Neural cell (in vitro differentiated cells): ENCODE measurements around the gene MACROH2A2. TPM values are rescaled to one million over a fixed set of nuclear protein-coding genes. Genes with fewer than 3 reads are reported as not detected.

ENCODE experiments used
- H2AFZ ChIP-seq: fragments of 200-600, 300-800 bp; sonication (generic), shearing (Covaris generic); 2 replicates; pipeline ENCODE4 v1.6.0; 2014; ENCODE audit warnings: low read depth, mild to moderate bottlenecking, antibody characterized with exemption, low read length, moderate library complexity
- H3F3A ChIP-seq: fragments of 200-600 bp; shearing (Covaris generic); 2 replicates; pipeline ENCODE4 v1.6.1; 2016; ENCODE audit warnings: mild to moderate bottlenecking, moderate library complexity, mixed read lengths, antibody characterized with exemption, low read length; ENCODE audit not compliant: insufficient read depth, poor library complexity, severe bottlenecking
- H3K27ac ChIP-seq: fragments of 200-600, 300-800 bp; sonication (generic), shearing (Covaris generic); 2 replicates; pipeline ENCODE4 v1.5.1; 2014; ENCODE audit warnings: mild to moderate bottlenecking, low read length, moderate library complexity
- H3K27me3 ChIP-seq: fragments of 300-800, 200-600 bp; sonication (generic), shearing (Covaris generic); 2 replicates; pipeline ENCODE4 v1.6.0; 2014; ENCODE audit warnings: mild to moderate bottlenecking, low read depth, low read length, moderate library complexity; ENCODE audit not compliant: insufficient read depth
- H3K36me3 ChIP-seq: fragments of 300-800, 200-600 bp; sonication (generic), shearing (Covaris generic); 2 replicates; pipeline ENCODE4 v1.5.1; 2014; ENCODE audit warnings: mild to moderate bottlenecking, antibody characterized with exemption, low read length, moderate library complexity; ENCODE audit not compliant: insufficient read depth
- H3K4me2 ChIP-seq: fragments of 300-800, 200-600 bp; sonication (generic), shearing (Covaris generic); 2 replicates; pipeline ENCODE4 v1.6.0; 2014; ENCODE audit warnings: mild to moderate bottlenecking, low read length
- H3K4me3 ChIP-seq: fragments of 300-800, 200-600 bp; sonication (generic), shearing (Covaris generic); 2 replicates; pipeline ENCODE4 v1.5.1; 2014; ENCODE audit warnings: mild to moderate bottlenecking, low read length, moderate library complexity
- H3K79me2 ChIP-seq: fragments of 200-600 bp; shearing (Covaris generic); replicated peaks from 2 replicates; pipeline ENCODE4 v1.6.0; 2014; ENCODE audit warnings: mild to moderate bottlenecking, low read length, moderate library complexity; ENCODE audit not compliant: insufficient read depth
- H3K9ac ChIP-seq: fragments of 300-800, 200-600 bp; sonication (generic), shearing (Covaris generic); 2 replicates; pipeline ENCODE4 v1.6.1; 2016; ENCODE audit warnings: mild to moderate bottlenecking, low read length, mixed read lengths
- H3K9me2 ChIP-seq: fragments of 200-600 bp; shearing (Covaris generic); 2 replicates; pipeline ENCODE4 v1.6.1; 2016; ENCODE audit warnings: mild to moderate bottlenecking, low read length, mixed read lengths; ENCODE audit not compliant: insufficient read depth
- H3K9me3 ChIP-seq: fragments of 200-600, 300-800 bp; sonication (generic), shearing (Covaris generic); 2 replicates; pipeline ENCODE4 v1.6.1; 2016; ENCODE audit warnings: mild to moderate bottlenecking, mixed run types, low read length, moderate library complexity, mixed read lengths
- H4K20me1 ChIP-seq: fragments of 200-600 bp; shearing (Covaris generic); 2 replicates; pipeline ENCODE4 v1.6.1; 2016; ENCODE audit warnings: mild to moderate bottlenecking, mixed run types; ENCODE audit not compliant: insufficient read depth
- EP300 ChIP-seq: fragments of 450-650 bp; conservative IDR thresholded peaks from 2 replicates; pipeline ENCODE4 v1.6.1; 2014; ENCODE audit warnings: antibody characterized with exemption, mild to moderate bottlenecking, moderate library complexity; ENCODE audit not compliant: poor library complexity, severe bottlenecking
- EZH2 ChIP-seq: fragments of 200-600, 300-800 bp; shearing (Covaris generic), sonication (generic); IDR thresholded peaks from 2 replicates; pipeline ENCODE4 v1.6.1; 2014; ENCODE audit warnings: antibody characterized with exemption, low read length, borderline replicate concordance, mild to moderate bottlenecking; ENCODE audit not compliant: insufficient read depth, poor library complexity, severe bottlenecking
- MXI1 ChIP-seq: fragments of 450-650 bp; conservative IDR thresholded peaks from 2 replicates; pipeline ENCODE4 v1.6.1; 2014; ENCODE audit warnings: antibody characterized with exemption, mild to moderate bottlenecking; ENCODE audit not compliant: poor library complexity, severe bottlenecking
- POLR2AphosphoS5 ChIP-seq: IDR thresholded peaks from 2 replicates; pipeline ENCODE4 v1.6.1; 2012
- RAD21 ChIP-seq: fragments of 450-650 bp; conservative IDR thresholded peaks from 2 replicates; pipeline ENCODE4 v1.6.1; 2014; ENCODE audit warnings: antibody characterized with exemption, mild to moderate bottlenecking, moderate library complexity
- REST ChIP-seq: IDR thresholded peaks from 2 replicates; pipeline ENCODE4 v1.6.1; 2012; ENCODE audit warnings: borderline replicate concordance
- SMC3 ChIP-seq: fragments of 450-650 bp; conservative IDR thresholded peaks from 2 replicates; pipeline ENCODE4 v1.6.1; 2014; ENCODE audit warnings: antibody characterized with exemption, mild to moderate bottlenecking, moderate library complexity; ENCODE audit not compliant: poor library complexity
- TAF1 ChIP-seq: IDR thresholded peaks from 2 replicates; pipeline ENCODE4 v1.6.1; 2012; ENCODE audit warnings: low read depth
- polyA plus RNA-seq: library from polyadenylated mRNA; depleted of rRNA; stranded (reverse); fragments of >200 nt; gene quantifications from 2 replicates; pipeline ENCODE4 v1.2.3, GENCODE V29; 2014
- TF ChIP-seq, protein P1 (sequence below): fragments of 450-650 bp; IDR thresholded peaks from 2 replicates; pipeline ENCODE4 v1.5.1; 2014; ENCODE audit warnings: antibody characterized with exemption, mild to moderate bottlenecking, moderate library complexity; ENCODE audit not compliant: poor library complexity, severe bottlenecking

The MACROH2A2 gene
- polyA plus RNA-seq, 1 donor from 2014 or later, result 173 TPM

GRCh38 chr10:70069346-70069745 is 16.7 kb downstream of the MACROH2A2 start:
- H3K4me2 ChIP-seq, result no peak overlapping the region
- H3F3A ChIP-seq, result no peaks in the 10 kb centered on the region
- no peak overlapping the region for H3K4me3 ChIP-seq
- H3K36me3 ChIP-seq, result peaks cover 10% of the 10 kb centered on the region
- H4K20me1 ChIP-seq, result no peaks in the 10 kb centered on the region
- TF ChIP-seq EZH2 (no peak), MXI1 (no peak), POLR2AphosphoS5 (no peak), RAD21 (no peak), TAF1 (no peak), EP300 (no peak), SMC3 (no peak)
- H3K9ac ChIP-seq, result no peak overlapping the region
- H3K79me2 ChIP-seq, result peaks cover 42% of the 10 kb centered on the region
- no peak overlapping the region for H3K27ac ChIP-seq
- no peaks in the 10 kb centered on the region for H3K27me3 ChIP-seq
- H3K9me3 ChIP-seq, result no peaks in the 10 kb centered on the region
- no peaks in the 10 kb centered on the region for H3K9me2 ChIP-seq
- H2AFZ ChIP-seq, result no peak overlapping the region

GRCh38 chr10:70070834-70071233 is 18.2 kb downstream of the MACROH2A2 start:
- Histone ChIP-seq H3K4me2 (no peak overlapping the region), H4K20me1 (no peaks in the 10 kb centered on the region), H3K27ac (peak overlapping the region; percentile 35), H3K27me3 (no peaks in the 10 kb centered on the region), H2AFZ (no peak overlapping the region), H3K9ac (no peak overlapping the region), H3K9me2 (no peaks in the 10 kb centered on the region), H3K36me3 (peaks cover 6% of the 10 kb centered on the region), H3K9me3 (no peaks in the 10 kb centered on the region), H3K4me3 (no peak overlapping the region), H3K79me2 (peaks cover 34% of the 10 kb centered on the region), H3F3A (no peaks in the 10 kb centered on the region)
- TF ChIP-seq SMC3 (no peak), POLR2AphosphoS5 (no peak), RAD21 (no peak), TAF1 (no peak), MXI1 (no peak), EZH2 (no peak), EP300 (no peak), REST (no peak)
- TF ChIP-seq, protein P1, sequence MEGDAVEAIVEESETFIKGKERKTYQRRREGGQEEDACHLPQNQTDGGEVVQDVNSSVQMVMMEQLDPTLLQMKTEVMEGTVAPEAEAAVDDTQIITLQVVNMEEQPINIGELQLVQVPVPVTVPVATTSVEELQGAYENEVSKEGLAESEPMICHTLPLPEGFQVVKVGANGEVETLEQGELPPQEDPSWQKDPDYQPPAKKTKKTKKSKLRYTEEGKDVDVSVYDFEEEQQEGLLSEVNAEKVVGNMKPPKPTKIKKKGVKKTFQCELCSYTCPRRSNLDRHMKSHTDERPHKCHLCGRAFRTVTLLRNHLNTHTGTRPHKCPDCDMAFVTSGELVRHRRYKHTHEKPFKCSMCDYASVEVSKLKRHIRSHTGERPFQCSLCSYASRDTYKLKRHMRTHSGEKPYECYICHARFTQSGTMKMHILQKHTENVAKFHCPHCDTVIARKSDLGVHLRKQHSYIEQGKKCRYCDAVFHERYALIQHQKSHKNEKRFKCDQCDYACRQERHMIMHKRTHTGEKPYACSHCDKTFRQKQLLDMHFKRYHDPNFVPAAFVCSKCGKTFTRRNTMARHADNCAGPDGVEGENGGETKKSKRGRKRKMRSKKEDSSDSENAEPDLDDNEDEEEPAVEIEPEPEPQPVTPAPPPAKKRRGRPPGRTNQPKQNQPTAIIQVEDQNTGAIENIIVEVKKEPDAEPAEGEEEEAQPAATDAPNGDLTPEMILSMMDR, result no peak

DNA sequence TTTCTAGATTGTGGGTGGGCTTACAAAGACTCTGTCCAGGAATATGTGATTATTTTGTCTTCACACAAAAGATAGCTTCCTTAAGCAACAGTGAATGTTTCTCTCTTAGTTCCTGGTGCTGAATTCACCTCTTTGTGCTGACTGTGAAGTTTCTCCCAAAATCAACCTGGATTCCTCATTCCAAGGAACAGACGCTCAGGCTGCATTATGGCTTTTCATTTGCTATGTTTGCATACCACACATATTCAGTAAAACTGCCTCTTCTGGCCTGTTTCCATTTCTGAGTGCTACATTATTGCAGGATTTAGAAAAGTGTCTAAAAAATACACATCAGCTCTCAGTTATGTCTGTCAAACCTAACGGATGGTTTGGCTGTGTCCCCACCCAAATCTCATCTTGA is 21.5 kb downstream of the MACROH2A2 start:
- Histone ChIP-seq H3K27ac (no peak overlapping the region), H3K9me3 (no peaks in the 10 kb centered on the region), H3K4me3 (no peak overlapping the region), H3K27me3 (no peaks in the 10 kb centered on the region), H3K79me2 (peaks cover 8% of the 10 kb centered on the region), H3F3A (no peaks in the 10 kb centered on the region), H3K9ac (no peak overlapping the region), H3K9me2 (no peaks in the 10 kb centered on the region), H4K20me1 (no peaks in the 10 kb centered on the region), H2AFZ (no peak overlapping the region), H3K4me2 (no peak overlapping the region), H3K36me3 (peaks cover 10% of the 10 kb centered on the region)
- no peak for TF ChIP-seq TAF1
